ENCODE results near the gene RAD51B.

RAD51B gene

GRCh38 chr14:68393259-68393658 is 573.7 kb downstream of the RAD51B start:
- Histone ChIP-seq H3K27me3 (replicated peaks) (no peaks in the 10 kb centered on the region), H3K27ac (no peak overlapping the region), H3K36me3 (replicated peaks) (no peaks in the 10 kb centered on the region), H3K4me3 (ENCODE audit: low read depth, low read length) (no peak overlapping the region)
- no peak for TF ChIP-seq CTCF (IDR thresholded peaks at IDR 0.05; ENCODE audit: low read depth, low read length, missing control alignments)
- in situ Hi-C loops (cut with HindIII; ENCODE audit: low pct_ligation_motif_present, low sequenced_read_pairs), result no loop called here
- DNase-seq, result no peak

GRCh38 chr14:68394118-68394763 is 574.7 kb downstream of the RAD51B start:
- TF ChIP-seq CTCF (IDR thresholded peaks at IDR 0.05; ENCODE audit: low read depth, low read length, missing control alignments), result no peak
- no peak overlapping the region for H3K27ac ChIP-seq

GRCh38 chr14:68394764-68395143 is 575.2 kb downstream of the RAD51B start:
- no peak for TF ChIP-seq CTCF (IDR thresholded peaks at IDR 0.05; ENCODE audit: low read depth, low read length, missing control alignments)
- H3K27ac ChIP-seq, result no peak overlapping the region
- H3K36me3 ChIP-seq (replicated peaks), result no peaks in the 10 kb centered on the region
- DNase-seq, result no peak
- in situ Hi-C loops (cut with HindIII; ENCODE audit: low pct_ligation_motif_present, low sequenced_read_pairs), result no loop called here
- no peaks in the 10 kb centered on the region for H3K27me3 ChIP-seq (replicated peaks)
- H3K4me3 ChIP-seq (ENCODE audit: low read depth, low read length), result no peak overlapping the region

More at GRCh38 chr14:68394118-68394763, 574.7 kb downstream of the RAD51B start:
- in situ Hi-C loops (cut with HindIII; ENCODE audit: low pct_ligation_motif_present, low sequenced_read_pairs), result no loop called here
- Histone ChIP-seq H3K36me3 (replicated peaks) (no peaks in the 10 kb centered on the region), H3K27me3 (replicated peaks) (no peaks in the 10 kb centered on the region), H3K4me3 (ENCODE audit: low read depth, low read length) (no peak overlapping the region)
- no peak for DNase-seq

- no peak for TF ChIP-seq CTCF (IDR thresholded peaks at IDR 0.05; ENCODE audit: low read depth, low read length, missing control alignments)
- no peak for DNase-seq
Measured at GRCh38 chr14:68395604-68396003, 576.0 kb downstream of the RAD51B start.

GRCh38 chr14:68396461-68396860 is 576.9 kb downstream of the RAD51B start:
- Histone ChIP-seq H3K36me3 (replicated peaks) (no peaks in the 10 kb centered on the region), H3K27me3 (replicated peaks) (no peaks in the 10 kb centered on the region), H3K27ac (no peak overlapping the region), H3K4me3 (ENCODE audit: low read depth, low read length) (no peak overlapping the region)
- in situ Hi-C loops (cut with HindIII; ENCODE audit: low pct_ligation_motif_present, low sequenced_read_pairs), result no loop called here
- no peak for DNase-seq
- TF ChIP-seq CTCF (IDR thresholded peaks at IDR 0.05; ENCODE audit: low read depth, low read length, missing control alignments), result no peak

More at GRCh38 chr14:68395604-68396003, 576.0 kb downstream of the RAD51B start:
- H3K27me3 ChIP-seq (replicated peaks), result no peaks in the 10 kb centered on the region
- in situ Hi-C loops (cut with HindIII; ENCODE audit: low pct_ligation_motif_present, low sequenced_read_pairs), result no loop called here
- H3K36me3 ChIP-seq (replicated peaks), result no peaks in the 10 kb centered on the region
- no peak overlapping the region for H3K4me3 ChIP-seq (ENCODE audit: low read depth, low read length)
- H3K27ac ChIP-seq, result no peak overlapping the region

GRCh38 chr14:68397371-68397811 is 577.8 kb downstream of the RAD51B start:
- H3K27ac ChIP-seq, result no peak overlapping the region
- in situ Hi-C loops (cut with HindIII; ENCODE audit: low pct_ligation_motif_present, low sequenced_read_pairs), result no loop called here

More at GRCh38 chr14:68397371-68397811, 577.8 kb downstream of the RAD51B start:
- no peaks in the 10 kb centered on the region for H3K36me3 ChIP-seq (replicated peaks)
- TF ChIP-seq CTCF (IDR thresholded peaks at IDR 0.05; ENCODE audit: low read depth, low read length, missing control alignments), result no peak
- no peak overlapping the region for H3K4me3 ChIP-seq (ENCODE audit: low read depth, low read length)
- no peaks in the 10 kb centered on the region for H3K27me3 ChIP-seq (replicated peaks)
- no peak for DNase-seq
